NCI-H82 (cell line): ENCODE data around the gene CEP70.
A peak's percentile ranks its signal among the peaks of the same experiment; 100 is the strongest.

Experiments
- DNase-seq: peaks from one replicate; lab custom pipeline; 2025; lab: John Stamatoyannopoulos, UW

CEP70 gene

DNA sequence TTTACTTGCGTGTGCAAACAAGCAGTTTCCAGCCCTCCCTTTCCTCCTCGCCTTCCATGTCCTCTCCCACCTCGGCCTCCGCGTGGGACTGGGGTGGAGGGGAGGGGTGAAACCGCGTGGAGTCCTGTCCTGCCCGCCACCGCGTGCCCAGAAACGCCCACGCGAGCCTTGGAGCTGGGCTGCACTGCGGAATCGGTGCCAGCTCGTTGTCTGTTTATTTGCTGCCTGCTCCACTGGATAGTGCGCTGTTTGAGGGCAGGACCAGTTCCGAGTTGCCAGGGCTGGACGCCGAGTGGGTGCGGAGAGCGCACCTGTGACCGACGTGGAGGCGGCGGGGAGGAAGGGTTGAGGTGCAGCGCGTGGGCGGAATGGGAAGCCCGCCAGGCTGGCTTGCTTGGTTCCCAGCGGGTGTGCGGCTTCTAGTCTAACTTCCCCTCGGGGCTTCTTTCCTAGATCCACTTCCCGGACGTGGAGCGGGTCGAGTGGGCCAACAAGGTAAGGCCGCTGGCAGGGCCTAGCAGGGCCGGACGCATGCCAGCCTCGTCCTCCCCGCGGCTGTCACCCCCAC, 142.4 kb downstream of the CEP70 start:
- DNase-seq = no peak

- DNase-seq = peak; percentile 34
These were observed 143.2 kb downstream of the CEP70 start for GRCh38 chr3:138450704-138451424.

DNA sequence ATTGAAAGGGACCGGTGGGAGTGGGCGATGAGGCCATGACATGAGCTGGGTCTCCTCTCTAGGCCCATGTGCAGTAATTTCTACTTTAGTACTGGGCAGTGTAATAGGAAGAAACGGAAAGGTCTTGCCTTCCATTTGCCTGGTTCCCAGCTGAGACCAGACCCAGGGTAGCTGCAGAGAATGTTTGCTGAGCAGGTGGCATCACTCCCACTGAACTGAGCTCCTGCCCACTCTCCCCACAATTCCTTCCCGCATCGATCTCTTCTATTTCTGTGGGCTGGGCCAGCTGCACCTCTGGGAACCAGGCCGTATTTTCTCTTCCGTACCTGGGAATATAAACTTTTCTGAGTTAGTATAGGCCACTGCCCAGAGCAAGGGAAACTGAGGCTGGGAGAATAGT, 143.9 kb downstream of the CEP70 start:
- DNase-seq = no peak

DNA sequence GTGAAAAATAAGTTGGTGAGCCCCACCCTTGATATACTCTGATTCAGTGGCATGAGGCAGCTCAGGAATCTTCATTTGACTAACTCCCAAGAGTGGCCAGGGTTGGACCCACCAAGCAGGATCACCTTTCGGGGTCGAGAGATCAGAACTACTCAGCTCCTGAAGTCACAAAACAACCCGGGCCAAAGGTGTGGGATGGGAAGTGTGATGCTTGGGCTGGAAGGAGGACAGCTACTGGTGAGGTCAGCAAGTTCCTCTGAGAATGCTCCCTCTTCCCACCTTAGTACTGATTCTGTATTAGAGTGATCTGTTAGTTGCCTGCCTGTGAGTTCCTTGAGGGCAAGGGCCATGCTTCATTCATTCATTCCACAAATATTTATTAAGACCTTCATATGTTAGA, 144.6 kb downstream of the CEP70 start:
- DNase-seq = no peak

DNA sequence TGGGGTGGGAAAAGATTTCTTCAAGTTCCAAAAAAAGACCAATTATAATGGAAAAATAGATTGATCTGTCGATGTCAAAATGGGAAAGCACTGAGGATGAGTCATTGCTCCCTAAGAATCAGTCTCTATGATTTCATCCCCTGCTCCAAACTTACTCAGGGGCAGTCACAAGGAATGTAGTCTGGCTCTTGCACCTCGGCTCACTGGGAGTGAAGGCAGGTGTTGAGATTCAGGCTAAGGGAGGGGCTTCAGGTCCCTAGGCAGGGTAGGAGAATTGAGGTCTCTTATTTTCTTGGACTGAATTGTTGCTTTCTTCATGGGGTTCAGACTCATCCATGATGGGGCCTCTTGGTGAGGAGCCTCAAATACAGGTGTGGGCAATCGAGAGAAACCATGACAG, 145.4 kb downstream of the CEP70 start:
- no peak for DNase-seq

DNA sequence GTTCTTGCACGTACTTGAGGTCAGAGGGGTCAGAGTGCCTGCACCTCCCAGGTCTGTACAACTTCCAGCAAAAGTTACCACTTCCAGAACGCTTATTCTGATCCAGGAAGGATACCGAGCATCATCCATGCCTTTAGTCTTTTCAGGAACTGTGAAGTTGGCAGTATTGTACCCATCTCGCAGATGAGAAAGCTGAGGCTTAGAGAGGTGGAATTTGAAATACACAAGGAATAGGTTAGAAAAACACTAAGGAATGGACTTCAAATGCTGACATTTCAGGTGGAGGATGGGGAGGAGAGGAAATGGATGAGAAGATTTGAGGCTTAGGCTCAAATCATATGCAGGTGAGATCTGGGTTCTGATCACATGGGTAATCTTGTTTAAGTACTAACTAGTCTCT, 148.4 kb downstream of the CEP70 start:
- DNase-seq = no peak

DNA sequence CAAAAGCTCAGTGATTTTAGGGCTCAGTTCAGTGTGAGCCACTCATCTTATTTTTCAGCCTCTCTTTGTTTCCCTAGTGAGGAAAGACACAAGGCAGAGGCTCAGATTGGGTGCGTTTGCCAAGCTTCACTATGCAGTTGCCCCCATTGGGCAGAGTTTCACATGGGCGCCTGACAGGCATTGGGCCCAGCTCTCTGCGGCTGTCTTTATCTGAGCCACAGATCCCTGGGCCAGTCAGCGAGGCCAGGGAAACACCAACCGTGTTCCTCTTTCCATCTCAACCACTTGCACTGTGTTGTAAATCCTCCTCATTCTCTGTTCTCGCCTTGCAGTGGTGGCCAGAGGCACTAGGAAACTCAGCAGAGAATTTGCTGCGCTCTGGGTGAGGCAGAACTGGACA, 148.8 kb downstream of the CEP70 start:
- no peak for DNase-seq
